ENCODE measurements around the gene CAVIN3. TPM values are rescaled to one million over a fixed set of nuclear protein-coding genes. Genes with fewer than 3 reads are reported as not detected.

CAVIN3 gene
- total and polyA plus RNA-seq, 2 of the 8 experiments (the other 6 are each of a cell fraction or from before 2014, with no cell fraction given) = 17.7 to 26.4 TPM

- Histone ChIP-seq H2BK12ac (ENCODE audit: low read depth, low read length) (no peak overlapping the region), H3K27me3 (replicated peaks in 1 of 4; ENCODE audit: control insufficient read depth in 3 of 4, extremely low read depth in 1 of 4, insufficient read depth in 3 of 4, low read length in 3 of 4) (no peaks in the 10 kb centered on the region), H3K23me2 (ENCODE audit: low read depth, low read length) (no peaks in the 10 kb centered on the region), H3K4me2 (ENCODE audit: insufficient read depth in 1 of 2, low read depth in 2 of 2, low read length in 2 of 2) (no peak overlapping the region), H3K18ac (ENCODE audit: extremely low read depth, low read length) (no peak overlapping the region), H3K14ac (ENCODE audit: insufficient read length) (no peak overlapping the region), H4K8ac (ENCODE audit: extremely low read depth, insufficient read depth, low read length) (no peak overlapping the region), H3K27ac (ENCODE audit: low read depth, low read length) (no peak overlapping the region), H3K23ac (ENCODE audit: insufficient read length) (no peak overlapping the region), H3K79me1 (ENCODE audit: low read depth, low read length) (no peaks in the 10 kb centered on the region), H3K4ac (replicated peaks; ENCODE audit: insufficient read length, low read depth, low read length) (no peak overlapping the region), H3K9ac (replicated peaks in 1 of 4; ENCODE audit: extremely low read depth in 1 of 4, low read depth in 3 of 4, low read length in 3 of 4) (no peak overlapping the region), H3K4me3 (ENCODE audit: extremely low read depth in 1 of 4, insufficient read depth in 2 of 4, low read depth in 3 of 4, low read length in 4 of 4) (no peak overlapping the region), H3K79me2 (ENCODE audit: control insufficient read depth in 1 of 2, insufficient read depth in 2 of 2, low read length in 2 of 2) (no peaks in the 10 kb centered on the region), H2BK20ac (ENCODE audit: low read length) (no peak overlapping the region), H2AFZ (ENCODE audit: low read length) (no peak overlapping the region), H3K4me1 (replicated peaks in 1 of 4; ENCODE audit: control insufficient read depth in 3 of 4, insufficient read depth in 4 of 4, low read length in 3 of 4) (no peaks in the 10 kb centered on the region), H4K91ac (replicated peaks; ENCODE audit: insufficient read length, low read length) (no peak overlapping the region), H2BK5ac (ENCODE audit: low read depth, low read length) (no peak overlapping the region), H2BK120ac (replicated peaks; ENCODE audit: low read depth, low read length) (no peak overlapping the region), H4K5ac (ENCODE audit: insufficient read length, low read depth, low read length) (no peak overlapping the region), H4K20me1 (replicated peaks in 1 of 2; ENCODE audit: control insufficient read depth in 1 of 2, insufficient read depth in 2 of 2, low read length in 2 of 2) (no peaks in the 10 kb centered on the region), H3K9me3 (ENCODE audit: insufficient read depth in 2 of 2, low read depth in 1 of 2, low read length in 1 of 2) (no peaks in the 10 kb centered on the region), H3K56ac (replicated peaks; ENCODE audit: insufficient read length, low read depth, low read length) (no peak overlapping the region), H2AK5ac (ENCODE audit: low read depth, low read length) (no peak overlapping the region), H3K36me3 (ENCODE audit: control insufficient read depth in 2 of 4, insufficient read depth in 4 of 4, low read length in 3 of 4) (no peaks in the 10 kb centered on the region), H2BK15ac (ENCODE audit: low read length) (no peak overlapping the region)
- DNase-seq (ENCODE audit: low read depth in 1 of 2, low spot score in 2 of 2) (no peak), FAIRE-seq (no peak)
- CTCF ChIA-PET (ENCODE audit: partially characterized antibody) = interaction anchor here (0.7 to 7.8 kb wide), 6 partner anchors 25 to 106 kb away, joined by 3 to 97 read pairs (median 4); no protein-coding TSS in a partner anchor
- 79% methylated on average over 9 of the region's 9 CpGs; no CpG with 5 or more reads in 1 of the 2 experiments for whole genome bisulfite sequencing, 2 experiments (ENCODE audit: extremely low coverage in 1 of 2, insufficient coverage in 1 of 2, insufficient read length in 1 of 2, insufficient replicate concordance in 2 of 2, low coverage in 1 of 2, low lambda C conversion rate in 2 of 2, missing lambda C conversion rate in 1 of 2)
- POLR2A ChIA-PET (ENCODE audit: partially characterized antibody) = interaction anchor here (0.5 kb wide), 1 partner anchor 1970 kb away, joined by 4 read pairs; no protein-coding TSS in a partner anchor
- TF ChIP-seq KDM5A (IDR thresholded peaks at IDR 0.05; ENCODE audit: low read length) (no peak), CTCF (IDR thresholded peaks at IDR 0.05; ENCODE audit: control extremely low read depth in 1 of 3, insufficient read depth in 1 of 3, low read depth in 1 of 3, low read length in 3 of 3) (no peak), SIRT6 (IDR thresholded peaks at IDR 0.05; ENCODE audit: low read length) (no peak), GABPA (IDR thresholded peaks at IDR 0.05; ENCODE audit: borderline replicate concordance, insufficient read depth, low read length) (no peak), CHD1 (IDR thresholded peaks at IDR 0.05; ENCODE audit: low read depth, low read length) (no peak), KDM1A (IDR thresholded peaks at IDR 0.05; ENCODE audit: borderline replicate concordance, low read length) (no peak), NANOG (IDR thresholded peaks at IDR 0.05; ENCODE audit: insufficient read depth, low read depth, low read length, poor library complexity, severe bottlenecking) (no peak), RNF2 (IDR thresholded peaks at IDR 0.05; ENCODE audit: borderline replicate concordance, low read depth, low read length, missing control alignments, poor library complexity, severe bottlenecking) (no peak), SIN3A (conservative IDR thresholded peaks at IDR 0.05 in 1 of 2, IDR thresholded peaks at IDR 0.05 in 1 of 2; ENCODE audit: low read depth in 1 of 2, low read length in 2 of 2) (no peak), SP2 (IDR thresholded peaks at IDR 0.05; ENCODE audit: low read length) (no peak), CEBPB (IDR thresholded peaks at IDR 0.05; ENCODE audit: low read depth, low read length) (no peak)
These were observed 36.9 kb upstream of the CAVIN3 start for GRCh38 chr11:6357222-6357621.

All from H1 (cell line).